Tibial nerve (tissue), 4 donors: ENCODE results near the gene HOXD10. TPM values are rescaled to one million over a fixed set of nuclear protein-coding genes. Genes with fewer than 3 reads are reported as not detected.

ENCODE experiments used
- DNase-seq, 2 donors: peaks; one replicate each; pipeline ENCODE4 v3.0.0-alpha.2; 2019; ENCODE audit warnings: low spot score in 2 of 2
- H3K27ac ChIP-seq, 4 donors: fragments of 200-600 bp; sonication (generic) in 3 of 4; one replicate each; pipeline ENCODE4 v1.5.1; 2017 to 2019; ENCODE audit warnings: mild to moderate bottlenecking in 1 of 4
- H3K27me3 ChIP-seq, 2 donors: fragments of 200-600 bp; sonication (generic) in 1 of 2; one replicate each; pipeline versions ENCODE4 v1.5.1 to v1.6.0; 2017 to 2019
- H3K36me3 ChIP-seq, 3 donors: fragments of 200-600 bp; sonication (generic); one replicate each; pipeline ENCODE4 v1.5.1; 2018 to 2019
- H3K4me1 ChIP-seq, 4 donors: fragments of 200-600 bp; sonication (generic) in 3 of 4; one replicate each; pipeline ENCODE4 v1.5.1; 2017 to 2019
- H3K4me3 ChIP-seq, 4 donors: fragments of 200-600 bp; sonication (generic) in 3 of 4; one replicate each; pipeline ENCODE4 v1.5.1; 2017 to 2019; ENCODE audit warnings: mild to moderate bottlenecking in 1 of 4, moderate library complexity in 1 of 4
- H3K9me3 ChIP-seq, 4 donors: fragments of 200-600 bp; sonication (generic) in 3 of 4; one replicate each; pipeline ENCODE4 v1.5.1; 2017 to 2019
- CTCF ChIP-seq, 5 experiments: fragments of 200-600 bp in 3 of 5; fragments of 450-650 bp in 2 of 5; sonication (generic) in 3 of 5; IDR thresholded peaks; one replicate each; pipeline ENCODE4 v1.5.1; 2016 to 2019; ENCODE audit warnings: antibody characterized with exemption in 5 of 5, mild to moderate bottlenecking in 3 of 5, moderate library complexity in 2 of 5
- EP300 ChIP-seq, 2 donors: sonication (generic); formaldehyde crosslinking; IDR thresholded peaks; one replicate each; pipeline ENCODE4 v1.6.1; 2017; ENCODE audit warnings: antibody characterized with exemption in 2 of 2, mild to moderate bottlenecking in 1 of 2
- POLR2A ChIP-seq, 2 donors: fragments of 450-650 bp; IDR thresholded peaks; one replicate each; pipeline ENCODE4 v1.6.1; 2017; ENCODE audit warnings: antibody characterized with exemption in 2 of 2, mild to moderate bottlenecking in 2 of 2, moderate library complexity in 2 of 2
- WGBS, 2 donors: methylation state at CpG; one replicate each; pipeline ENCODE4 v1.1.5; 2018; 5-methylcytosine and 5-hydroxymethylcytosine counted together
- total RNA-seq, 4 donors: library from RNA; depleted of rRNA; stranded (reverse); fragments of >200 nt; gene quantifications; one replicate each; pipeline ENCODE4 v1.1.0, GENCODE V29; 2016

HOXD10 gene
- total RNA-seq, 4 donors from 2014 or later, result 0.39 to 2.1 (median 1.1) TPM

GRCh38 chr2:176148751-176149421 lies 32.3 kb downstream of the HOXD10 start:
- Histone ChIP-seq H3K4me1 (no peaks in the 10 kb centered on the region), H3K27me3 (peaks cover 0 to 77% of the 10 kb centered on the region in 2 donors), H3K9me3 (no peaks in the 10 kb centered on the region), H3K27ac (no peak overlapping the region), H3K36me3 (peaks cover 0 to 48% (median 0%) of the 10 kb centered on the region in 3 donors), H3K4me3 (no peak overlapping the region)
- no peak for DNase-seq
- WGBS, 2 donors, result 81 to 91% methylated on average over 11 of the region's 11 CpGs
- no peak for TF ChIP-seq POLR2A (IDR thresholded peaks at IDR 0.05)
- no peak for TF ChIP-seq CTCF (IDR thresholded peaks at IDR 0.05)
- no peak for TF ChIP-seq EP300 (IDR thresholded peaks at IDR 0.05)

GRCh38 chr2:176149481-176149938 lies 32.9 kb downstream of the HOXD10 start:
- Histone ChIP-seq H3K27me3 (peaks cover 0 to 78% of the 10 kb centered on the region in 2 donors), H3K27ac (no peak overlapping the region), H3K4me3 (no peak overlapping the region), H3K36me3 (peaks cover 0 to 49% (median 0%) of the 10 kb centered on the region in 3 donors), H3K9me3 (no peaks in the 10 kb centered on the region), H3K4me1 (no peaks in the 10 kb centered on the region)
- WGBS, 2 donors, result 74 to 85% methylated on average over 22 of the region's 22 CpGs
- DNase-seq, result no peak
- TF ChIP-seq CTCF (IDR thresholded peaks at IDR 0.05) (no peak), EP300 (IDR thresholded peaks at IDR 0.05) (no peak), POLR2A (IDR thresholded peaks at IDR 0.05) (no peak)

- TF ChIP-seq CTCF (IDR thresholded peaks at IDR 0.05) (no peak), EP300 (IDR thresholded peaks at IDR 0.05) (no peak), POLR2A (IDR thresholded peaks at IDR 0.05) (no peak)
- H3K4me3 ChIP-seq, result no peak overlapping the region
- no peak overlapping the region for H3K27ac ChIP-seq
- H3K9me3 ChIP-seq, result no peaks in the 10 kb centered on the region
- DNase-seq, result no peak
- H3K27me3 ChIP-seq, result peaks cover 0 to 84% of the 10 kb centered on the region in 2 donors
- H3K4me1 ChIP-seq, result no peaks in the 10 kb centered on the region
- H3K36me3 ChIP-seq, result peaks cover 0 to 51% (median 0%) of the 10 kb centered on the region in 3 donors
- 81 to 88% methylated on average over 24 of the region's 24 CpGs for WGBS, 2 donors
Observed at GRCh38 chr2:176149939-176150583, 33.5 kb downstream of the HOXD10 start.

- Histone ChIP-seq H3K4me1 (no peaks in the 10 kb centered on the region), H3K4me3 (no peak overlapping the region), H3K36me3 (peaks cover 0 to 57% (median 0%) of the 10 kb centered on the region in 3 donors), H3K27me3 (peaks cover 0 to 87% of the 10 kb centered on the region in 2 donors), H3K9me3 (no peaks in the 10 kb centered on the region), H3K27ac (no peak overlapping the region)
- DNase-seq, result no peak
- 82 to 85% methylated on average over 13 to 14 of the region's 14 CpGs for WGBS, 2 donors
- TF ChIP-seq CTCF (IDR thresholded peaks at IDR 0.05) (no peak), POLR2A (IDR thresholded peaks at IDR 0.05) (no peak), EP300 (IDR thresholded peaks at IDR 0.05) (no peak)
Observed at GRCh38 chr2:176150584-176151441, 34.2 kb downstream of the HOXD10 start.
